Right ventricle myocardium superior (tissue), 1 donor: ENCODE measurements around the gene UTP11. TPM values are rescaled to one million over a fixed set of nuclear protein-coding genes. Genes with fewer than 3 reads are reported as not detected.

Experiments used
- ATAC-seq: fragments of 200-7000 bp; cut with Tn5 transposase; one replicate; pipeline ENCODE4 v1.9.1; 2020; ENCODE audit warnings: mild to moderate bottlenecking; ENCODE audit not compliant: poor library complexity
- DNase-seq: peaks from one replicate; pipeline ENCODE4 v3.0.0-alpha.2; 2020
- intact Hi-C: fragments of 100-400 bp; cut with DNase I; formaldehyde crosslinking; loops from one replicate; pipeline ENCODE4 v1.11.2; 2022
- total RNA-seq: library from RNA; stranded (reverse); fragmentation: NEBNext Ultra II Directional; extraction: Animal tissue kit (Norgen Biotek cat#: 25700); gene quantifications from one replicate; pipeline ENCODE4 v1.2.1, GENCODE V29; 2021
- donor health status: DM: no; HTN: yes; CAD: no; lungs with severe emphysema.

UTP11 gene
- total RNA-seq, 1 donor from 2014 or later: 46.5 TPM

GRCh38 chr1:38000233-38000528 lies 12.4 kb upstream of the UTP11 start:
- ATAC-seq: no peak

GRCh38 chr1:38000529-38001455 lies 11.7 kb upstream of the UTP11 start:
- ATAC-seq (peak; percentile 5), DNase-seq (no peak)
- intact Hi-C loops: no loop called here

More at GRCh38 chr1:38000233-38000528, 12.4 kb upstream of the UTP11 start:
- no peak for DNase-seq
- intact Hi-C loops: no loop called here

GRCh38 chr1:38003261-38004250 lies 9.0 kb upstream of the UTP11 start:
- ATAC-seq (no peak), DNase-seq (peak; percentile 29)
- intact Hi-C loops: no loop called here

DNA sequence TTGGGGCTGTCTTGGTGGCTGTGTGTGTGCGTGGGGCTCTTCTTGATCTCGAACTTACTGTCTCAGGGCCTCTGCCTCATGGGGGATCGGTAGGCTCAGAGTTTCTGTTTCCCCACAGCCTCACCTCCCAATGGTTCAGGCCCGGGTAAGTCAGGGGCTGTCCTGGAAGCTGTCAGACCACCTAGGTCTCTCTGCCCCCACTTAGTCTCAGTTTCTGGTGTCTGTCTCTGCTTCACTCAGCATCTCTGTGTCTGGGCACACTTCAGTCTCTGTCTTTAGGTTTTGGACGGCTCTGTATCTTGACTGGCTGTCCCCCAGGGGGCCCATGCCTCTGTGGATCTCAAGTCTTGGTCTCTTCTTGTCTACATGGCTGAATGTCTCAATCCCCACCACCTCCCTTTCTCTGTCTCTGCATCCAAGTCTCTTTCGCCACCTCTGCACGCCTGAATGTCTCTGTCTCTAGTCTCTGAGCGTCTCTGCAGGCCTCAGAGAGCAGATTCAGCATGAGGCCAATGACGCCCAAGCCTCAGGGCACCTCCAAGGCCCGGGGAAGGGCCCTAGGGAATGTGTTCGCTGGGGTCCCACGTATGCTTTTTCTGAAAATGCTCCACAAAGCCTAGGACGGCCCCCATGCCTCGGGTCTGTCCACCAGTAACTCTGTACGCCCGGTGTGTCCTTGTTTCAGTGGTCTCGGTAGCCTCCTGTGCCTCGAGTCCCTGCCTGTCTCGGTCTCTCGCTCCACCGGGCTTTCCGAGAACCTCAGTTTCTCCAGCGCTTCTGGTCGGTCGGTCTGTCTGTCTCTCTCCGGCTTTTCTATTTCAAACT lies 8.0 kb upstream of the UTP11 start:
- peak; percentile 50 for DNase-seq
- intact Hi-C loops: no loop called here
- ATAC-seq: no peak

GRCh38 chr1:38005195-38006007 lies 7.1 kb upstream of the UTP11 start, which contains the start of gene FHL3:
Gene FHL3 (minus strand): TSS chr1:38005514. CDS start chr1:37999412, 6,102 bp downstream.
- DNase-seq (peak; percentile 82), ATAC-seq (peak; percentile 76)
- intact Hi-C loops: no loop called here

DNA sequence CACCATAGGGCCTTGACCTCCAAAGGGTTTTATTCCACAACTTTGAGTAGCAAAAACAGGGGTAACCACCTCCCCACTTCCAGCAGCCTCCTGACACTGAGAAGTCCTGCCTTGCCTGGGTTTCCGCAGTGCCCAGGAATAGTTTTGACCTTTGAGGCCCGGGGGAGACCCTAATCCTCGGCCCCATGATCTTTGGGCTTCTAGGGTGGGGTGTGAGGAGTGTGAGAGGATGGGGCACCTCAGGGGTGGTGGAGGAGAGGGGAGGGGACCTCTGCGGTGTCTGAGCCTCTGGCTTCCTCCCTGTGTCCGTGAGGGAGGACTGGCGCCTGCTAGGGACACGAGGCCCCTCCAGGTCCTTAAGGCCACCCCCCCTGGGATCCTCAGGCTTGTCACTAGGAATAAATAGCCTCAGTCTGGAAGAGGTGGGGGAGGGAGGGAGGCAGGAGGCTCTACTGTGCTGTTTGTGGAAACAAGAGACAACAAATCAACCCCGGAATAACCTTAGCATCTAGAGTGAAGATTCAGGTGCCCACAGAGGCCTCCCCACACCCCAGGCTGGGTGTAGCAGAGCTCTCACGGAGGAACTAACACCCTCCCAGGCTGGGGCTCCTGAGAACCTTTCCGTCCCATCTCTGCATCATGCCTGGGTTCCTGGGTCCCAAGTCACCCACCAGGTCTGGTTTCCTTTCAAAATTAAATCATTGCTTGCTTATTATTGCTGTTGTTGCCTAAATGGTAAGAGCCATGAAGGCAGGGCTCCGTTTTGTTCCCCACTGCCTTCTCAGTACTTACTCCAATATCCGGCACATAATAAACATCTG lies 6.3 kb upstream of the UTP11 start:
- intact Hi-C loops: no loop called here
- DNase-seq: peak; percentile 68
- ATAC-seq: peak; percentile 73

DNA sequence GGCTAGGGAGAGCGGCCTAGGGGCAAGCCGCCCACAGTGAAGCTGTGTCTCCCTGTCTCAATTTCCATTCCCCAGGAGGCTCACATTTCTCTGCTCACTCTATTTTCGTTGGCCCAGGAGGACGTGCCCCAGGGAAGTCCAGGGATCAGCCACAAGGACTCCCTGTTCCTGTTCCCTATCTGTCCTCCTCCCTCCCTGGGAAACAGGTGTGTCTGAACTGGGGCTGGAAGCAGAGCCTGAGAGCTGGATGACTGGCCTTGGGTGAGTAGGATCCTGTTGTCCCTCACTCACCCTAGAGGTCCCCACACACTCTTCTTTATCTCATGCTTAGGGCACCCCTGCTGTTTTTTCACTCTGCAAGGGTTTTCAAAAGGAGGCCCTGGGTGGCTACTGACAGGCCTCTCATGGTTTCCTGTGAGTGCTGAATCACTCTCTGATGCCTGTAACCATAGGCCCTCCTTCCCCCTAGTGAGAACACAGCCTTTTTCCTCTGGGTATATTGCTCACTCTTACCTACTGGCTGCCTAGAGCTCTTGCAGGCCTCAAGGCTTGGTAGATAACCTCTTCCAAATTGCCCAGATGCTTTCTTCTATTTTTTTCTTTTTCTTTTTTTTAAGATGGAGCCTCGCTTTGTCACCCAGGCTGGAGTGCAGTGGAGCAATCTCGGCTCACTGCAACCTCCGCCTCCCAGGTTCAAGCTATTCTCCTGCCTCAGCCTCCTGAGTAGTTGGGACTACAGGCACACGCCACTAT lies 3.3 kb upstream of the UTP11 start:
- ATAC-seq (no peak), DNase-seq (peak; percentile 17)
- intact Hi-C loops: no loop called here

- ATAC-seq (no peak), DNase-seq (peak; percentile 17)
- intact Hi-C loops: no loop called here
Observed at GRCh38 chr1:38009841-38010180, 2.7 kb upstream of the UTP11 start.

DNA sequence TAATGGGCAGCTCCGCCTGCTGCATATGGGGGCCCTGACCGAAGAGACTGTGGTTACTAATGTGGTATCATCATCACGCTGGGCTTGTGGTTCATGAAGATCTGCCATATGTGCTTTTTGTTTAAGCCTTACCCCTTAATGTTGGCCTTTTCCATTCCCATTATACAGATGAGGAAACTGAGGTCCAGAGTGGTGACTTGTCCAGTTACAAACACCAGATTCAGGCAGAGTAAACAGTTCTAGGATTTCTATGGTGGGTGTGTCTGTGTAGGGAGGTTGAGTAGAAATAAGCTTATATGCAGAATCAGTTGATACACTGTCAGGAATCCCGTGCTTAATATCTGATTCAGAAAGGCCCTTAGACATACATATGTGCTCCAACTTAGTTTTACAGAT lies 691 bp downstream of the UTP11 start:
- ATAC-seq (no peak), DNase-seq (no peak)
- intact Hi-C loops: no loop called here

DNA sequence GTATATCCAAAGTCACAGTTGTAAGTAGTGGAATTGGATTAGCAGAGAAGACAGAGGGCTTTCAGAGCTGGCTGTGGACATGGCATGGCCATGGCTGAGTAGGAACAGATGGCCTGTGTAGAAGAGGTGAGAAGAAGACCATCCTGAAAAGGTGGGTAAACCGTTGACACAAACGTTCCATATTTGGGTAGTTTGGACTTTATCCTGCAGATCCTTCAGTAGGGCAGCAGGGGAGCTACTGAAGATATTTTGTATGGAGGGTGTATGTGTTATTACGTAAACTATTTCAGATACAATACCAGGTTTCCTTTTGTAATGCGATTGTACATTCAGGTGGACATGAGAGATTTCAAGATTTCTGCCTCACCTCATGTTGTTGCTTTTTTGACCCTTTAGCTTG lies 1.6 kb downstream of the UTP11 start:
- intact Hi-C loops: no loop called here
- ATAC-seq: no peak
- DNase-seq: peak; percentile 8

- ATAC-seq: no peak
- intact Hi-C loops: no loop called here
- DNase-seq: peak; percentile 35
Observed at GRCh38 chr1:38014724-38015424, 2.3 kb downstream of the UTP11 start.

- DNase-seq: peak; percentile 51
- peak; percentile 48 for ATAC-seq
- intact Hi-C loops: no loop called here
Observed at GRCh38 chr1:38015978-38016725, 3.6 kb downstream of the UTP11 start.

GRCh38 chr1:38018864-38019343 lies 6.4 kb downstream of the UTP11 start:
- intact Hi-C loops: no loop called here
- DNase-seq: peak; percentile 9
- no peak for ATAC-seq

- ATAC-seq: no peak
- DNase-seq: no peak
- intact Hi-C loops: no loop called here
Observed at GRCh38 chr1:38020396-38020795, 7.9 kb downstream of the UTP11 start.

GRCh38 chr1:38021969-38022368 lies 9.4 kb downstream of the UTP11 start:
- intact Hi-C loops: no loop called here
- no peak for DNase-seq
- no peak for ATAC-seq
